ENCODE data around the gene ABCG1.
"Not testable (repeated sequence)": the region's sequence is repeated elsewhere in the genome, so short reads cannot be mapped to it uniquely, and the experiment has no call there.

Gene ABCG1

GRCh38 chr21:42218836-42219605 is at the start of gene ABCG1:
ABCG1 (plus strand) TSS chr21:42219140; CDS start chr21:42219263, 123 bp downstream.
- peak; percentile 36 for DNase-seq

- no peak for DNase-seq
Observed at GRCh38 chr21:42169758-42170157, 49.2 kb upstream of the ABCG1 start.

GRCh38 chr21:42171091-42172053 is 47.6 kb upstream of the ABCG1 start:
- DNase-seq = no peak

- no peak for DNase-seq
Observed at GRCh38 chr21:42172596-42173483, 46.1 kb upstream of the ABCG1 start.

- DNase-seq = no peak
Observed at GRCh38 chr21:42174173-42174572, 44.8 kb upstream of the ABCG1 start.

- no peak for DNase-seq
Observed at GRCh38 chr21:42175110-42175710, 43.7 kb upstream of the ABCG1 start.

- no peak for DNase-seq
Observed at GRCh38 chr21:42176859-42177258, 42.1 kb upstream of the ABCG1 start.

DNA sequence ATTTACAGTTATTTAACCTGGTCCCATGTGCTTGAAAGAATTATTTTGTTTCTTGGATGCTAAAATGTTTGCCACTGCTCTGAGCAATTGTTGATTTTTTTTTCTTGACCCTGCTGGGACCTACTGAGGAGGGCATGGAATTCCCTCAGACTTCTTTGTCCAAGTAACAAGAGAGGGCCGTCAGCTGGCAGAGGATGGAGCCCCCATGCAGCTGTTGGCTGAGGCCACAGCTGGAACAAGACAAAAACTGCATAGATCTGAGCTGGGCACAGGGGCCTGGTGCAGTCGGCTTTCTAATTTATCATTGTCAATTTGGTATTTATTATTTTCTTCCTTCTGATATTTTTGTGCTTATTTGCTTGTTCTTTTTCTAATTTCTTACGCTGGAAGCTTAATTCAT is 39.6 kb upstream of the ABCG1 start:
- DNase-seq = no peak

- DNase-seq = not testable (repeated sequence)
Observed at GRCh38 chr21:42180001-42180400, 38.9 kb upstream of the ABCG1 start.

GRCh38 chr21:42182713-42183371 is 36.1 kb upstream of the ABCG1 start:
- no peak for DNase-seq

GRCh38 chr21:42183374-42184266 is 35.3 kb upstream of the ABCG1 start:
- no peak for DNase-seq

DNA sequence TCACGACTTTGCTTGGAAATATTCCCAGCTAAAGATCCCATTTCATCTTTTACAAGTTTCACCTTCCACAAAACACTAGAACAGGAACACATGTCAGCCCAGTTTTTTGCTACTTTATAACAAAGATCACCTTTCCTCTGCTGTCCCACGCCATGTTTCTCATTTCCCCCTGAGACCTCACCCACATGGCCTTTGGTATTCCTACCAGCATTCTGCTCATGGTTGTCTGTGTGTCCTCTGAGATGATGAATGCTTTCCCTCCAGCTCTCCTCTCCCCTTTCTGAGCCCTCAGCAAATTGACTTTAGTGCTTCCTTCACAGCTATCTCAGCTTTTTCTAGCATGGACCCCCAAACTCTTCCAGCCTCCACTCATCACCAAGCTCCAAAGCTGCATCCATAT is 32.3 kb upstream of the ABCG1 start:
- DNase-seq = no peak

GRCh38 chr21:42187976-42188653 is 30.8 kb upstream of the ABCG1 start:
- DNase-seq = peak; percentile 94

DNA sequence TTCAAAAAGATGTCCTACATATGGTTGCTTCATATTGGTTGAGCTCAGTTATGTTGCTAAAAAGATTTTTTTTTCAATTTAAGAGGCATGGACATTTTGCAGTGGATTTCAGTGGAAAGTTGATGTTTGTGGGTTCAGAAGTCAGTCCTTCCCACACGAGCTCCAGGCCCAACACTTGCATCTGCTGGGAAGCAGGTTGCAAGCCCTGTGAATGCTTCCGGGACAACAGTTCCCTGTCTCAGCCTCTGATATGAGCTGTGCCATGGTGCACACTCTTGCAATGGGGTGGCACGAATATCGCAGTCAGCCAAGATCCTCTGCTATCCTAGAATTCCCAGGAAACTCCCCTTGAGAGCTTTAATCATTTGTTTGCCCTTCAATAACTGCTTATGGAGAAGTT is 30.3 kb upstream of the ABCG1 start:
- DNase-seq = no peak

- no peak for DNase-seq
Observed at GRCh38 chr21:42189431-42189830, 29.5 kb upstream of the ABCG1 start.

- peak; percentile 75 for DNase-seq
Observed at GRCh38 chr21:42189860-42190485, 29.0 kb upstream of the ABCG1 start.

DNA sequence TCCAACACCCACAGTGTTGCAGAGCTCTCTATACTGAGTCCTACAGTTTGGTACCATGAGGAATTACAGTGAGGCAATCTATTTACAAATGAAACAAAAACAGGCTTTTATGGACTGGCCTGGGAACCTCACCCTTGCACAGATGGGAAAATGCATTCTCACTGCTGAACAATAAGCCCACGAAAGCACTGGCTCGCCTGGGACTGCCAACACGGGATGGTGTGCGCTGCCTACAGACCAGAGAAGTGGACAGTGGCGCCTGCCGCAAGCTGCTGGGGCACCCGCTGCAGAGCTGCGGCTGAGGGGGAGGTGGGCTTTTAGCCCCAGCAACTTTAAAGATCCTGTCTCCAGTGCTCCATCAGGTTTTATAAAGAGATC is 28.5 kb upstream of the ABCG1 start:
- no peak for DNase-seq

- DNase-seq = no peak
Observed at GRCh38 chr21:42191064-42191463, 27.9 kb upstream of the ABCG1 start.

- no peak for DNase-seq
Observed at GRCh38 chr21:42191696-42192595, 27.0 kb upstream of the ABCG1 start.
